OCI-LY1 (cell line): Measurements from ENCODE around the gene BAX.

ENCODE experiments used
- H2AFZ ChIP-seq: fragments of 200-600 bp; sonication (generic), shearing (Covaris generic); 2 replicates; pipeline ENCODE4 v1.6.0; 2014; ENCODE audit warnings: antibody characterized with exemption, mild to moderate bottlenecking, low read length
- H3F3A ChIP-seq: fragments of 200-600 bp; sonication (generic), shearing (Covaris generic); 2 replicates; pipeline ENCODE4 v1.6.0; 2014; ENCODE audit warnings: mild to moderate bottlenecking, antibody characterized with exemption, low read length, moderate library complexity; ENCODE audit not compliant: insufficient read depth
- H3K27ac ChIP-seq: fragments of 200-600 bp; sonication (generic); 2 replicates; pipeline ENCODE4 v1.5.1; 2014; ENCODE audit warnings: low read length, mixed run types, mild to moderate bottlenecking, low read depth; ENCODE audit not compliant: poor library complexity, severe bottlenecking
- H3K27me3 ChIP-seq: fragments of 200-600 bp; sonication (generic); 2 replicates; pipeline ENCODE4 v1.6.0; 2014; ENCODE audit warnings: antibody characterized with exemption, mild to moderate bottlenecking, low read length, moderate library complexity; ENCODE audit not compliant: insufficient read depth
- H3K36me3 ChIP-seq: fragments of 200-600 bp; sonication (generic); 2 replicates; pipeline ENCODE4 v1.6.1; 2014; ENCODE audit warnings: mild to moderate bottlenecking, antibody characterized with exemption, low read length, moderate library complexity, mixed read lengths; ENCODE audit not compliant: insufficient read depth
- H3K4me1 ChIP-seq: fragments of 200-600 bp; sonication (generic); 2 replicates; pipeline ENCODE4 v1.5.1; 2014; ENCODE audit warnings: mild to moderate bottlenecking, low read length, moderate library complexity; ENCODE audit not compliant: insufficient read depth, severe bottlenecking
- H3K4me2 ChIP-seq: fragments of 200-600 bp; sonication (generic), shearing (Covaris generic); 2 replicates; pipeline ENCODE4 v1.6.1; 2014; ENCODE audit warnings: low read length
- H3K4me3 ChIP-seq: fragments of 200-600 bp; sonication (generic); 2 replicates; pipeline ENCODE4 v1.5.1; 2014; ENCODE audit warnings: low read length, low read depth, mild to moderate bottlenecking, mixed read lengths; ENCODE audit not compliant: poor library complexity, severe bottlenecking
- H3K79me2 ChIP-seq: fragments of 200-600 bp; shearing (Covaris generic); 2 replicates; pipeline ENCODE4 v1.6.1; 2016; ENCODE audit warnings: mixed run types, low read length, mixed read lengths; ENCODE audit not compliant: insufficient read depth
- H3K9ac ChIP-seq: fragments of 200-600 bp; sonication (generic), shearing (Covaris generic); 2 replicates; pipeline ENCODE4 v1.6.1; 2014; ENCODE audit warnings: mild to moderate bottlenecking, low read length, mixed read lengths
- H3K9me2 ChIP-seq: fragments of 200-600 bp; sonication (generic), shearing (Covaris generic); 2 replicates; pipeline ENCODE4 v1.6.1; 2014; ENCODE audit warnings: low read depth, mild to moderate bottlenecking, low read length, mixed read lengths
- H3K9me3 ChIP-seq: fragments of 200-600 bp; shearing (Covaris generic); 2 replicates; pipeline ENCODE4 v1.6.1; 2014; ENCODE audit warnings: low read length, mixed read lengths
- H4K20me1 ChIP-seq: fragments of 200-600 bp; sonication (generic), shearing (Covaris generic); 2 replicates; pipeline ENCODE4 v1.6.0; 2016; ENCODE audit warnings: mild to moderate bottlenecking, low read length; ENCODE audit not compliant: insufficient read depth
- EZH2 ChIP-seq: fragments of 200-600 bp; sonication (generic), shearing (Covaris generic); IDR thresholded peaks from 2 replicates; pipeline ENCODE4 v1.8.0; 2017; ENCODE audit warnings: borderline replicate concordance, mixed run types, mild to moderate bottlenecking, antibody characterized with exemption, low read length, moderate library complexity, mixed read lengths
- TF ChIP-seq, protein P1 (sequence below): fragments of 200-600 bp; sonication (generic), shearing (Covaris generic); IDR thresholded peaks from 2 replicates; pipeline ENCODE4 v1.5.1; 2017; ENCODE audit warnings: mild to moderate bottlenecking, antibody characterized with exemption, low read length, moderate library complexity, mixed read lengths

Gene BAX

DNA sequence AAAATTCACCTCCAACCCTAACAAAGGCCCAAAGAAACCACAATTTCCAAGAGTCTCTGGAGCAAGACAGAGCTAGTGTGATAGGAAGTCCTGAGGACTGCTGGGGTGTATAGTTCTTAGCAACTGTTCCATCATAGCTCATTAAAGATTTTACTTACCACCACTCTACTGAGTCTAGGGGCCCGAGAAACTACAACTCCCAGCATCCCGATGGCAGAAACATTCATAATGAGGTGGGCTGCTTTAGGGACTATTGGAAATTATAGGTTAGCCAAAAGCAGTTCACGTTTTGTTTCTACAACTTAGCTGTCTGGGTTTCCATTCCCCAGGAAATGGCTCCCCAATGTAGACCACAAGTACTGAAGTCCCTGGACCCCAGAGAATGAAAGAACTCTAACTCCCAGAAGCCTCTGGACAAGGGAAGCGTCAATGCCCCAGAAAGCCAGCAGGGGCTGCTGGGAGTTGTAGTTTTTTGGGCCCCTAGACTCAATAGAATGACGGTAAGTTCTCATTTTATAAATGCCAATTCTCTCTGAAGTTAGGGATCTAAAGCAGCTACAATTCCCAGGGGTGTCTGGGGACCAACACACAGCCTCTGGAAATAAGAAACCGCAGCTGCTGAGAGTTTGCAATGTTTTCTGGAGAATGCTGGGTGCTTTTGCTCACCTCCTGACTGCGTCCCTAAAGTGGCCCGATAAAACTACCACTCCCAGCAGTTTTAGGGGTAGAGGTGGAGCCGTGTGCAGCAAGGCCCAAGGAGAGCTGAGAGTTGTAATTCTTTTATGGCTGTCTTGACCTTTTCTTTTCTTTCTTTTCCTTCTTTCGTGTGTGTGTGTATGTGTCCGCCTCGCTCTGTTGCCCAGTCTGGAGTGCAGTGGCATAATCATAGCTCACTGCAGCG is 21.5 kb downstream of the BAX start:
- H3K4me2 ChIP-seq: no peak overlapping the region
- no peak overlapping the region for H2AFZ ChIP-seq
- no peak overlapping the region for H3K27ac ChIP-seq
- H3F3A ChIP-seq: no peaks in the 10 kb centered on the region
- no peak for TF ChIP-seq EZH2
- TF ChIP-seq, protein P1, sequence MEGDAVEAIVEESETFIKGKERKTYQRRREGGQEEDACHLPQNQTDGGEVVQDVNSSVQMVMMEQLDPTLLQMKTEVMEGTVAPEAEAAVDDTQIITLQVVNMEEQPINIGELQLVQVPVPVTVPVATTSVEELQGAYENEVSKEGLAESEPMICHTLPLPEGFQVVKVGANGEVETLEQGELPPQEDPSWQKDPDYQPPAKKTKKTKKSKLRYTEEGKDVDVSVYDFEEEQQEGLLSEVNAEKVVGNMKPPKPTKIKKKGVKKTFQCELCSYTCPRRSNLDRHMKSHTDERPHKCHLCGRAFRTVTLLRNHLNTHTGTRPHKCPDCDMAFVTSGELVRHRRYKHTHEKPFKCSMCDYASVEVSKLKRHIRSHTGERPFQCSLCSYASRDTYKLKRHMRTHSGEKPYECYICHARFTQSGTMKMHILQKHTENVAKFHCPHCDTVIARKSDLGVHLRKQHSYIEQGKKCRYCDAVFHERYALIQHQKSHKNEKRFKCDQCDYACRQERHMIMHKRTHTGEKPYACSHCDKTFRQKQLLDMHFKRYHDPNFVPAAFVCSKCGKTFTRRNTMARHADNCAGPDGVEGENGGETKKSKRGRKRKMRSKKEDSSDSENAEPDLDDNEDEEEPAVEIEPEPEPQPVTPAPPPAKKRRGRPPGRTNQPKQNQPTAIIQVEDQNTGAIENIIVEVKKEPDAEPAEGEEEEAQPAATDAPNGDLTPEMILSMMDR: no peak
- H3K27me3 ChIP-seq: no peaks in the 10 kb centered on the region
- H3K36me3 ChIP-seq: peaks cover 16% of the 10 kb centered on the region
- no peak overlapping the region for H3K9ac ChIP-seq
- H3K9me2 ChIP-seq: no peaks in the 10 kb centered on the region
- H3K9me3 ChIP-seq: no peaks in the 10 kb centered on the region
- H3K79me2 ChIP-seq: no peaks in the 10 kb centered on the region
- H4K20me1 ChIP-seq: no peaks in the 10 kb centered on the region
- H3K4me3 ChIP-seq: no peak overlapping the region
- no peaks in the 10 kb centered on the region for H3K4me1 ChIP-seq

DNA sequence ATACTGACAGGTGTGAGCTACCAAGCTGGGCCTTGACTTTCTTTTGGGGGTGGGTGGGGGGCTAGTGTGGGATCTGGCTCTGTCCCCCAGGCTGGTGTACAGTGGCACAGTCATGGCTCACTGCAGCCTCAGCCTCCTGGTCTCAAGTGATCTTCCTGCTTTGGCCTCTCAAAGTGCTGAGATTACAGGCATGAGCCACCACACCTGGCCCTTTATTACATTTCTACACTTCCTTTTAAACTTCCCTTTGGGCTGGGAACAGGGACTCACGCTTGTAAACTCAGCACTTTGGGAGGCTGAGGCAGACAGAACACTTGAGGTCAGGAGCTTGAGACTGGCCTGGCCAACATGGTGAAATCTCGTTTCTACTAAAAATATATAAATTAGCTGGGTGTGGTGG is 22.4 kb downstream of the BAX start:
- Histone ChIP-seq H3K9me2 (no peaks in the 10 kb centered on the region), H4K20me1 (no peaks in the 10 kb centered on the region), H3K9ac (no peak overlapping the region), H3K4me2 (no peak overlapping the region), H3K27me3 (no peaks in the 10 kb centered on the region), H2AFZ (no peak overlapping the region), H3K4me1 (no peaks in the 10 kb centered on the region), H3K27ac (no peak overlapping the region), H3K36me3 (peaks cover 16% of the 10 kb centered on the region), H3K79me2 (no peaks in the 10 kb centered on the region), H3K9me3 (no peaks in the 10 kb centered on the region), H3F3A (no peaks in the 10 kb centered on the region), H3K4me3 (no peak overlapping the region)
- TF ChIP-seq EZH2: no peak
- TF ChIP-seq, protein P1: no peak

DNA sequence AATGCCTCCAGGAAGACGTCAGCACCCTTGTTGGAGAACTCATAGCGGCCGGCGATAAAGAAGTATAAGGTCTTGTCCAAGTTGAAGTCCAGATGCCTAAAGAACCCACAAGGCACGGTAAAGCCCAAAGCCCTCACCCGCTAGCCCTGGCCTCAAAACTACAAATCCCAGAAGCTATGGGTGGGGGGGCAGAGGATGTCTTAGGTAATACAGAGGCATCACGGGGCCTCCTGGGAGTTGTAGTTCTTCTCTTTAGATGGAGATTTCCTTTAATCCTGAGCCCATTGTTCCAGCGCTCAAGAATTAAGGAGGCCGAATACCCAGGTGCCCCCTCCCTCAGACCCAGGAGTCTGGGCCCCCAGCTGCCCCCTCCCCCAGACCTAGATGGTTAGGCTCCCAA is 27.6 kb downstream of the BAX start:
- H3K9ac ChIP-seq: no peak overlapping the region
- H4K20me1 ChIP-seq: no peaks in the 10 kb centered on the region
- H3K4me3 ChIP-seq: no peak overlapping the region
- H3K4me2 ChIP-seq: no peak overlapping the region
- H3K9me2 ChIP-seq: no peaks in the 10 kb centered on the region
- H3K4me1 ChIP-seq: peaks cover 6% of the 10 kb centered on the region
- no peak overlapping the region for H3K27ac ChIP-seq
- no peaks in the 10 kb centered on the region for H3K27me3 ChIP-seq
- TF ChIP-seq EZH2: no peak
- TF ChIP-seq, protein P1: no peak
- H3F3A ChIP-seq: no peaks in the 10 kb centered on the region
- no peaks in the 10 kb centered on the region for H3K9me3 ChIP-seq
- no peaks in the 10 kb centered on the region for H3K79me2 ChIP-seq
- H3K36me3 ChIP-seq: peaks cover 42% of the 10 kb centered on the region
- no peak overlapping the region for H2AFZ ChIP-seq
